GM20000 (cell line): ENCODE data around the gene ZYX.

Experiments used
- DNase-seq: peaks from one replicate; pipeline ENCODE4 v3.0.0; 2012; ENCODE audit warnings: low spot score
- CTCF ChIP-seq: IDR thresholded peaks from 2 replicates; pipeline ENCODE4 v1.5.1; 2012; ENCODE audit warnings: mild to moderate bottlenecking, control low read depth; ENCODE audit errors: extremely low read depth, missing control alignments

Gene ZYX

GRCh38 chr7:143346018-143346417, 35.1 kb upstream of the ZYX start:
- DNase-seq = no peak
- TF ChIP-seq CTCF = no peak

- no peak for DNase-seq
- TF ChIP-seq CTCF = no peak
Observed at GRCh38 chr7:143347950-143348349, 33.2 kb upstream of the ZYX start.

GRCh38 chr7:143351060-143351459, 30.1 kb upstream of the ZYX start:
- no peak for DNase-seq
- no peak for TF ChIP-seq CTCF

- no peak for DNase-seq
Observed at GRCh38 chr7:143351574-143351973, 29.6 kb upstream of the ZYX start.

GRCh38 chr7:143352531-143353002, 28.6 kb upstream of the ZYX start:
- no peak for DNase-seq

More at GRCh38 chr7:143351574-143351973, 29.6 kb upstream of the ZYX start:
- TF ChIP-seq CTCF = no peak

GRCh38 chr7:143354376-143354775, 26.8 kb upstream of the ZYX start:
- no peak for DNase-seq
- TF ChIP-seq CTCF = no peak

More at GRCh38 chr7:143352531-143353002, 28.6 kb upstream of the ZYX start:
- TF ChIP-seq CTCF = no peak

GRCh38 chr7:143354965-143355364, 26.2 kb upstream of the ZYX start:
- TF ChIP-seq CTCF = no peak
- no peak for DNase-seq
